PC-3 (cell line): ENCODE data around the gene NPFFR1. TPM values are rescaled to one million over a fixed set of nuclear protein-coding genes. Genes with fewer than 3 reads are reported as not detected.

Experiments
- ATAC-seq: fragments of 200-7000 bp; cut with Tn5 transposase; 2 replicates; pipeline ENCODE4 v1.9.1; 2020; ENCODE audit warnings: mild to moderate bottlenecking, moderate library complexity
- BruUV-seq: library from RNA; stranded (reverse); fragments of 400-500 nt; replicated peaks from 2 replicates; lab custom pipeline; 2021; lab: Mats Ljungman, UMichigan
- CTCF ChIA-PET: fragments of 300-600 bp; sonication (Branson Sonifier 250); formaldehyde crosslinking; loops from one replicate; lab custom pipeline; 2022; ENCODE audit warnings: antibody characterized with exemption; lab: Charles Lee
- POLR2A ChIA-PET: fragments of 300-600 bp; sonication (Branson Sonifier 250); formaldehyde crosslinking; loops from one replicate; lab custom pipeline; 2022; ENCODE audit warnings: antibody characterized with exemption; ENCODE audit not compliant: unreplicated experiment; lab: Charles Lee
- DNase-seq: peaks from one replicate; pipeline ENCODE4 v3.0.0-alpha.2; 2015
- H2AFZ ChIP-seq: fragments of 300-600 bp; sonication (generic); 2 replicates; pipeline ENCODE4 v1.6.0; 2016; ENCODE audit warnings: antibody characterized with exemption, low read length
- H3F3A ChIP-seq: fragments of 300-600 bp; sonication (generic); one replicate; pipeline ENCODE4 v1.6.0; 2017; ENCODE audit warnings: antibody characterized with exemption, low read length, control low read depth, mild to moderate bottlenecking; ENCODE audit not compliant: unreplicated experiment
- H3K27ac ChIP-seq: fragments of 300-600 bp; sonication (generic); 2 replicates; pipeline ENCODE4 v1.5.1; 2016; ENCODE audit warnings: mild to moderate bottlenecking, low read length
- H3K27me3 ChIP-seq: fragments of 300-600 bp; sonication (generic); 2 replicates; pipeline ENCODE4 v1.6.1; 2016; ENCODE audit warnings: low read length, mixed read lengths
- H3K36me3 ChIP-seq: fragments of 300-600 bp; sonication (generic); 2 replicates; pipeline ENCODE4 v1.6.1; 2016; ENCODE audit warnings: low read depth, mixed run types, low read length, mixed read lengths
- H3K4me1 ChIP-seq: fragments of 300-600 bp; sonication (generic); 2 replicates; pipeline ENCODE4 v1.5.1; 2016; ENCODE audit warnings: low read length; ENCODE audit not compliant: insufficient read depth
- H3K4me2 ChIP-seq: fragments of 300-600 bp; sonication (generic); 2 replicates; pipeline ENCODE4 v1.6.0; 2016; ENCODE audit warnings: low read length
- H3K4me3 ChIP-seq: fragments of 300-600 bp; sonication (generic); 2 replicates; pipeline ENCODE4 v1.5.1; 2016; ENCODE audit warnings: mild to moderate bottlenecking, low read length, mixed read lengths
- H3K79me2 ChIP-seq: fragments of 300-600 bp; sonication (generic); 2 replicates; pipeline ENCODE4 v1.6.1; 2017; ENCODE audit warnings: low read length, mixed read lengths
- H3K9ac ChIP-seq: fragments of 300-600 bp; sonication (generic); 2 replicates; pipeline ENCODE4 v1.6.0; 2016; ENCODE audit warnings: mild to moderate bottlenecking, low read length
- H3K9me2 ChIP-seq: fragments of 300-600 bp; sonication (generic); replicated peaks from 2 replicates; pipeline ENCODE4 v1.6.1; 2016; ENCODE audit warnings: mixed run types, low read length, mixed read lengths
- H3K9me3 ChIP-seq: fragments of 300-600 bp; sonication (generic); 2 replicates; pipeline ENCODE4 v1.6.1; 2016; ENCODE audit warnings: low read length, mixed read lengths
- H4K20me1 ChIP-seq: fragments of 300-600 bp; sonication (generic); 2 replicates; pipeline ENCODE4 v1.6.1; 2016; ENCODE audit warnings: low read length, mixed read lengths
- CTCF ChIP-seq: fragments of 300-600 bp; sonication (generic); conservative IDR thresholded peaks from 2 replicates; pipeline ENCODE4 v1.5.1; 2017; ENCODE audit warnings: antibody characterized with exemption, low read depth, mild to moderate bottlenecking, low read length
- EZH2 ChIP-seq: fragments of 300-600 bp; sonication (generic); IDR thresholded peaks from one replicate; pipeline ENCODE4 v1.6.1; 2017; ENCODE audit warnings: antibody characterized with exemption, mild to moderate bottlenecking, low read length; ENCODE audit not compliant: unreplicated experiment
- EZH2phosphoT487 ChIP-seq: fragments of 300-600 bp; sonication (generic); IDR thresholded peaks from 2 replicates; pipeline ENCODE4 v1.6.1; 2018; ENCODE audit warnings: mild to moderate bottlenecking, antibody characterized with exemption, low read length, borderline replicate concordance
- intact Hi-C: fragments of 100-400 bp; cut with micrococcal nuclease; formaldehyde crosslinking; loops from 2 replicates; pipeline ENCODE4 v1.9.0; 2023
- total RNA-seq: library from RNA; depleted of rRNA; stranded (reverse); fragments of >200 nt; gene quantifications from 2 replicates; pipeline ENCODE4 v1.2.3, GENCODE V29; 2014

NPFFR1 gene
- total RNA-seq, 1 experiment from 2014 or later: not detected

GRCh38 chr10:70286616-70287015 is 2.8 kb upstream of the NPFFR1 start:
- ATAC-seq: no peak
- Histone ChIP-seq H3K27me3 (peaks cover 38% of the 10 kb centered on the region), H3F3A (no peaks in the 10 kb centered on the region), H3K27ac (no peak overlapping the region), H2AFZ (no peak overlapping the region), H3K4me3 (no peak overlapping the region), H3K4me2 (no peak overlapping the region), H4K20me1 (no peaks in the 10 kb centered on the region), H3K79me2 (no peaks in the 10 kb centered on the region), H3K9me3 (no peaks in the 10 kb centered on the region), H3K36me3 (no peaks in the 10 kb centered on the region), H3K9ac (no peak overlapping the region), H3K4me1 (no peaks in the 10 kb centered on the region), H3K9me2 (no peaks in the 10 kb centered on the region)
- ChIA-PET POLR2A (no interaction called here), CTCF (no interaction called here)
- intact Hi-C loops: no loop called here
- TF ChIP-seq EZH2phosphoT487: no peak
- no peak for TF ChIP-seq CTCF
- no peak for TF ChIP-seq EZH2
- BruUV-seq: no TSS peak
- no peak for DNase-seq

DNA sequence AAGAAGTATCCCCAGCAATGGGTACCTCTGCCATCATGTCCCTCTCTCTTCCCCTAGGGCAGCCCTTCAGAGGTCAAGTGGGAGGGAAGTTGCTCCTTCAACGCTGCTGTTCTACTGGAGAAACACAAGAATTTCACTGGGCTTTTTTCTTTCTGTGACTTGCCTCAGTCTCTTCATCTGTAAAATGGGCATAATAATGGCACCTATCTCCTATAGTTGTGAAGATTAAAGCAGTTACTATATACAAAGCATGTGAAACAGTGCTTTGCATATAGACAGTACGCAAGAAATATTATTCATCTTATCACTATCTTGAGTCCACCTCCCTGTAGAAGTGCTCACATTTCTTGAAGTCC is 1.6 kb upstream of the NPFFR1 start:
- Histone ChIP-seq H3K79me2 (no peaks in the 10 kb centered on the region), H3K27me3 (peaks cover 38% of the 10 kb centered on the region), H3K4me3 (no peak overlapping the region), H3K27ac (no peak overlapping the region), H3K9me2 (no peaks in the 10 kb centered on the region), H3K9me3 (no peaks in the 10 kb centered on the region), H3K9ac (no peak overlapping the region), H3K4me2 (no peak overlapping the region), H4K20me1 (no peaks in the 10 kb centered on the region), H3F3A (no peaks in the 10 kb centered on the region), H3K36me3 (no peaks in the 10 kb centered on the region), H2AFZ (no peak overlapping the region), H3K4me1 (no peaks in the 10 kb centered on the region)
- POLR2A ChIA-PET: no interaction called here
- ATAC-seq (no peak), DNase-seq (no peak)
- intact Hi-C loops: no loop called here
- BruUV-seq: no TSS peak
- no peak for TF ChIP-seq CTCF
- TF ChIP-seq EZH2: no peak
- TF ChIP-seq EZH2phosphoT487: no peak
- CTCF ChIA-PET: no interaction called here

DNA sequence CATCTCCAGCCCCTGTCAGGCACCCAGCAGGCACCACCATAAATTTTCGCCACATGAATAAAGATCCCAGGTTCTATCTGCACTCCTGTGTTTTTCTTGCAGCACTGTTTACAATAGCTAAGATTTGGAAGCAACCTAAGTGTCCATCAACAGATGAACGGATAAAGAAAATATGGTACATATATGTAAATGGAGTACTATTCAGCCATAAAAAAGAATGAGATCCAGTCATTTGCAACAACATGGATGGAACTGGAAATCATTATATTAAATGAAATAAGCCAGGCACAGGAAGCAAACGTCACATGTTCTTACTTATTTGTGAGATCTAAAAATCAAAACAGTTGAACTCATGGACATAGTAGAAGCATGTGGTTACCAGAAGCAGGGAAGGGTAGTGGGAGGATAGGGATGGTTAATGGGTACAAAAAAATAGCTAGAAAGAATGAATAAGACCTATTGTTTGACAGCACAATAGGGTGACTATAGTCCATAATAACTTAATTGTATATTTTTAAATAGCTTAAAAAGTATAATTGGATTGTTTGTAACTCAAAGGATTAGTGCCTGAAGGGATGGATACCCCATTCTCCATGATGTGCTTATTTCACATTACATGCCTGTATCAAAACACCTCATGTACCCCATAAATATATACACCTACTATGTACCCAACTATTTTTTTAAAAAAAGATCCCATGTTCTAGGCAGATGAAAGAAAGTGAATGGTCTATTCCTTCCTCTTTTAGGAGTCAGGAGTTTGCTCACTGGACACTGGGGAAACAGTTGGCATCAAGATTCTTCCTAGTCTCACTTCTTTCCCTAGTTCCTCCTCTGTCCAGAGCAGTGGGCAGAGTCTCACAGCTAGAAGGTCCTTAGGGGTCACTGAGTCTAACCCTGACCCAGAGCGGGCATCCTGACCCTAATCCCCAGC is 1.0 kb upstream of the NPFFR1 start:
- H3K9me2 ChIP-seq: no peaks in the 10 kb centered on the region
- BruUV-seq: no TSS peak
- H4K20me1 ChIP-seq: no peaks in the 10 kb centered on the region
- no peak overlapping the region for H3K27ac ChIP-seq
- H3K4me2 ChIP-seq: no peak overlapping the region
- no peak overlapping the region for H3K9ac ChIP-seq
- no peaks in the 10 kb centered on the region for H3K36me3 ChIP-seq
- ChIA-PET POLR2A (interaction anchor here (0.6 kb wide), 1 partner anchor 133 kb away, joined by 3 read pairs; no protein-coding TSS in a partner anchor), CTCF (no interaction called here)
- H3K4me1 ChIP-seq: no peaks in the 10 kb centered on the region
- DNase-seq (no peak), ATAC-seq (no peak)
- H3K4me3 ChIP-seq: no peak overlapping the region
- H3K27me3 ChIP-seq: peaks cover 38% of the 10 kb centered on the region
- H2AFZ ChIP-seq: no peak overlapping the region
- TF ChIP-seq EZH2 (no peak), CTCF (no peak), EZH2phosphoT487 (no peak)
- H3K79me2 ChIP-seq: no peaks in the 10 kb centered on the region
- H3F3A ChIP-seq: no peaks in the 10 kb centered on the region
- intact Hi-C loops: no loop called here
- no peaks in the 10 kb centered on the region for H3K9me3 ChIP-seq
